ENCODE measurements around the gene DLGAP1. TPM values are rescaled to one million over a fixed set of nuclear protein-coding genes. Genes with fewer than 3 reads are reported as not detected.

DLGAP1 gene
- polyA plus RNA-seq, 1 of the 3 experiments (the other 2 are of a cell fraction), result not detected

DNA sequence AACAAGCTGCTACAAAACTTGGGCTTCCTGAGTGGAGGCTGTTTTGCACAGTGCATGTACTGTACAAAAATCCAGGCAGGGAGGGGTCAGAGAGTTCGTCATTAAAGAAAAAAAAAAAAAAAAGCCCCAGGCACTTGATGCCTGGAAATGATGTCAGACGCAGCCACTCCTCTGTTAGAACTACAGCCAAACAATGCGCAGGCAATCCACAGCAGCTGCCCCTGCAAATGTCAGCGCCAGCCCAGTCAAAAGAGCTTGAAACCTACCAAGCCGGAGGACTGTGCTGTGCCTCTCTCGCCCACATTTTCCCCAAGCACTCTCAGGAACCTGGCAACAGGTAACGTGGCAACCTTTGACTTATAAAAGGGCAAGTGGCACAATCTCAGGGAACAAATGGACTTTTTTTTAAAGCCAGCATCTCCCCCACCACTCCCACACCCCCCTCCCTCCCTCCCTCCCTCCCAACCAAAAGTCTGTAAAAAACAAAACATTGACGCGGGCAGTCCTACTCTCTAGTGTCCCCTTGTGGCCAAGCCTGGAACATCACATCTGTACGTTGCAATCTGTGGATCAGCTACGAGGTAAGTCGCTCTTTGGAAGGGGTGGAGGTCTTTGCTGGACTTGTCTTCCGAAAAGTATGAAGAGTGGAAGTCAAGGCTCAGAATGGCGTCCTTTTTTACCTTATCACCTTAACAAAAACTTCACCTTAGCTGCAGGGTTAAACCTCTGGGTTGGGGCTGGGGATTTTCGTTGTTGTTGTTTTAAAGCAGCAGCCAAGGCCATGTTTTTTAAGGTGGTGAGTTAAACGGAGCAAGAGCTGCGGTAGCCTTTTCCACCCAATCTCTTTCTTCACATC, 861.0 kb downstream of the DLGAP1 start (continued):
- TF ChIP-seq RXRA (IDR thresholded peaks at IDR 0.05; ENCODE audit: borderline replicate concordance, low read depth) (no peak), MEF2A (IDR thresholded peaks at IDR 0.05; ENCODE audit: borderline replicate concordance, low read depth) (0 out of 2 replicates have a peak, but pooled peaks have one; percentile 7), RCOR1 (IDR thresholded peaks at IDR 0.05; ENCODE audit: low read length) (peak; percentile 6; the same call in 1 of the 2 replicates), ELF1 (IDR thresholded peaks at IDR 0.05) (no peak), FOXJ3 (CRISPR knock-in tag; IDR thresholded peaks at IDR 0.05) (0 out of 2 replicates have a peak, but pooled peaks have one; percentile 41), YY1 (IDR thresholded peaks at IDR 0.05; ENCODE audit: low read depth) (peak; percentile 22; the same call in 1 of the 2 replicates), CHD2 (IDR thresholded peaks at IDR 0.05; ENCODE audit: low read length, partially characterized antibody) (peak; percentile 16)
- TF ChIP-seq, protein P1, sequence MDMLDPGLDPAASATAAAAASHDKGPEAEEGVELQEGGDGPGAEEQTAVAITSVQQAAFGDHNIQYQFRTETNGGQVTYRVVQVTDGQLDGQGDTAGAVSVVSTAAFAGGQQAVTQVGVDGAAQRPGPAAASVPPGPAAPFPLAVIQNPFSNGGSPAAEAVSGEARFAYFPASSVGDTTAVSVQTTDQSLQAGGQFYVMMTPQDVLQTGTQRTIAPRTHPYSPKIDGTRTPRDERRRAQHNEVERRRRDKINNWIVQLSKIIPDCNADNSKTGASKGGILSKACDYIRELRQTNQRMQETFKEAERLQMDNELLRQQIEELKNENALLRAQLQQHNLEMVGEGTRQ (IDR thresholded peaks at IDR 0.05; ENCODE audit: borderline replicate concordance, low read depth, low read length), result no peak
- TF ChIP-seq, protein P2, sequence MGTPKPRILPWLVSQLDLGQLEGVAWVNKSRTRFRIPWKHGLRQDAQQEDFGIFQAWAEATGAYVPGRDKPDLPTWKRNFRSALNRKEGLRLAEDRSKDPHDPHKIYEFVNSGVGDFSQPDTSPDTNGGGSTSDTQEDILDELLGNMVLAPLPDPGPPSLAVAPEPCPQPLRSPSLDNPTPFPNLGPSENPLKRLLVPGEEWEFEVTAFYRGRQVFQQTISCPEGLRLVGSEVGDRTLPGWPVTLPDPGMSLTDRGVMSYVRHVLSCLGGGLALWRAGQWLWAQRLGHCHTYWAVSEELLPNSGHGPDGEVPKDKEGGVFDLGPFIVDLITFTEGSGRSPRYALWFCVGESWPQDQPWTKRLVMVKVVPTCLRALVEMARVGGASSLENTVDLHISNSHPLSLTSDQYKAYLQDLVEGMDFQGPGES (IDR thresholded peaks at IDR 0.05; ENCODE audit: low read depth, low read length), result no peak
- TF ChIP-seq, protein P3, sequence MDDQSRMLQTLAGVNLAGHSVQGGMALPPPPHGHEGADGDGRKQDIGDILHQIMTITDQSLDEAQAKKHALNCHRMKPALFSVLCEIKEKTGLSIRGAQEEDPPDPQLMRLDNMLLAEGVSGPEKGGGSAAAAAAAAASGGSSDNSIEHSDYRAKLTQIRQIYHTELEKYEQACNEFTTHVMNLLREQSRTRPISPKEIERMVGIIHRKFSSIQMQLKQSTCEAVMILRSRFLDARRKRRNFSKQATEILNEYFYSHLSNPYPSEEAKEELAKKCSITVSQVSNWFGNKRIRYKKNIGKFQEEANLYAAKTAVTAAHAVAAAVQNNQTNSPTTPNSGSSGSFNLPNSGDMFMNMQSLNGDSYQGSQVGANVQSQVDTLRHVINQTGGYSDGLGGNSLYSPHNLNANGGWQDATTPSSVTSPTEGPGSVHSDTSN (IDR thresholded peaks at IDR 0.05), result no peak
- TF ChIP-seq, protein P4, sequence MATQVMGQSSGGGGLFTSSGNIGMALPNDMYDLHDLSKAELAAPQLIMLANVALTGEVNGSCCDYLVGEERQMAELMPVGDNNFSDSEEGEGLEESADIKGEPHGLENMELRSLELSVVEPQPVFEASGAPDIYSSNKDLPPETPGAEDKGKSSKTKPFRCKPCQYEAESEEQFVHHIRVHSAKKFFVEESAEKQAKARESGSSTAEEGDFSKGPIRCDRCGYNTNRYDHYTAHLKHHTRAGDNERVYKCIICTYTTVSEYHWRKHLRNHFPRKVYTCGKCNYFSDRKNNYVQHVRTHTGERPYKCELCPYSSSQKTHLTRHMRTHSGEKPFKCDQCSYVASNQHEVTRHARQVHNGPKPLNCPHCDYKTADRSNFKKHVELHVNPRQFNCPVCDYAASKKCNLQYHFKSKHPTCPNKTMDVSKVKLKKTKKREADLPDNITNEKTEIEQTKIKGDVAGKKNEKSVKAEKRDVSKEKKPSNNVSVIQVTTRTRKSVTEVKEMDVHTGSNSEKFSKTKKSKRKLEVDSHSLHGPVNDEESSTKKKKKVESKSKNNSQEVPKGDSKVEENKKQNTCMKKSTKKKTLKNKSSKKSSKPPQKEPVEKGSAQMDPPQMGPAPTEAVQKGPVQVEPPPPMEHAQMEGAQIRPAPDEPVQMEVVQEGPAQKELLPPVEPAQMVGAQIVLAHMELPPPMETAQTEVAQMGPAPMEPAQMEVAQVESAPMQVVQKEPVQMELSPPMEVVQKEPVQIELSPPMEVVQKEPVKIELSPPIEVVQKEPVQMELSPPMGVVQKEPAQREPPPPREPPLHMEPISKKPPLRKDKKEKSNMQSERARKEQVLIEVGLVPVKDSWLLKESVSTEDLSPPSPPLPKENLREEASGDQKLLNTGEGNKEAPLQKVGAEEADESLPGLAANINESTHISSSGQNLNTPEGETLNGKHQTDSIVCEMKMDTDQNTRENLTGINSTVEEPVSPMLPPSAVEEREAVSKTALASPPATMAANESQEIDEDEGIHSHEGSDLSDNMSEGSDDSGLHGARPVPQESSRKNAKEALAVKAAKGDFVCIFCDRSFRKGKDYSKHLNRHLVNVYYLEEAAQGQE (IDR thresholded peaks at IDR 0.05; ENCODE audit: low read depth, low read length), result no peak; the same call in 1 of the 2 replicates
- TF ChIP-seq, protein P5, sequence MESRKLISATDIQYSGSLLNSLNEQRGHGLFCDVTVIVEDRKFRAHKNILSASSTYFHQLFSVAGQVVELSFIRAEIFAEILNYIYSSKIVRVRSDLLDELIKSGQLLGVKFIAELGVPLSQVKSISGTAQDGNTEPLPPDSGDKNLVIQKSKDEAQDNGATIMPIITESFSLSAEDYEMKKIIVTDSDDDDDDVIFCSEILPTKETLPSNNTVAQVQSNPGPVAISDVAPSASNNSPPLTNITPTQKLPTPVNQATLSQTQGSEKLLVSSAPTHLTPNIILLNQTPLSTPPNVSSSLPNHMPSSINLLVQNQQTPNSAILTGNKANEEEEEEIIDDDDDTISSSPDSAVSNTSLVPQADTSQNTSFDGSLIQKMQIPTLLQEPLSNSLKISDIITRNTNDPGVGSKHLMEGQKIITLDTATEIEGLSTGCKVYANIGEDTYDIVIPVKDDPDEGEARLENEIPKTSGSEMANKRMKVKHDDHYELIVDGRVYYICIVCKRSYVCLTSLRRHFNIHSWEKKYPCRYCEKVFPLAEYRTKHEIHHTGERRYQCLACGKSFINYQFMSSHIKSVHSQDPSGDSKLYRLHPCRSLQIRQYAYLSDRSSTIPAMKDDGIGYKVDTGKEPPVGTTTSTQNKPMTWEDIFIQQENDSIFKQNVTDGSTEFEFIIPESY (IDR thresholded peaks at IDR 0.05; ENCODE audit: borderline replicate concordance, low read depth), result no peak
